Kidney (tissue), 14 donors: ENCODE measurements around the gene ARHGEF7. TPM values are rescaled to one million over a fixed set of nuclear protein-coding genes. Genes with fewer than 3 reads are reported as not detected.
A peak's percentile ranks its signal among the peaks of the same experiment; 100 is the strongest.

Experiments used
- DNase-seq, 5 donors: peaks; one replicate each; pipeline ENCODE4 v3.0.0-alpha.2; 2013 to 2020
- FAIRE-seq: peaks from 2 replicates; lab custom pipeline; 2012; peaks lifted over from hg19 to GRCh38; lab: Jason Lieb, UNC
- H3K27ac ChIP-seq, 2 donors: one replicate each; pipeline ENCODE4 v1.7.0; 2013; ENCODE audit warnings: low read depth in 2 of 2, low read length in 2 of 2, inconsistent platforms in 1 of 2
- H3K27me3 ChIP-seq: one replicate; pipeline ENCODE4 v1.7.1; 2013; ENCODE audit warnings: low read length, inconsistent platforms; ENCODE audit not compliant: control insufficient read depth, insufficient read depth
- H3K36me3 ChIP-seq, 3 donors: one replicate each; pipeline versions ENCODE4 v1.7.0 to v1.7.1; 2013; ENCODE audit warnings: low read length in 3 of 3, control low read depth in 1 of 3, inconsistent platforms in 1 of 3; ENCODE audit not compliant: insufficient read depth in 3 of 3, control insufficient read depth in 2 of 3
- H3K4me1 ChIP-seq, 3 donors: one replicate each; pipeline versions ENCODE4 v1.7.0 to v1.7.1; 2013; ENCODE audit warnings: low read length in 3 of 3, inconsistent platforms in 1 of 3, low read depth in 1 of 3; ENCODE audit not compliant: control insufficient read depth in 2 of 3, insufficient read depth in 2 of 3
- H3K4me3 ChIP-seq, 3 donors: one replicate each; pipeline versions ENCODE4 v1.7.0 to v1.8.1; 2013; ENCODE audit warnings: low read length in 3 of 3, control low read depth in 1 of 3, inconsistent platforms in 1 of 3
- H3K9ac ChIP-seq, 3 donors: one replicate each; pipeline versions ENCODE4 v1.7.0 to v1.7.1; 2013; ENCODE audit warnings: low read length in 3 of 3, control low read depth in 1 of 3, inconsistent platforms in 1 of 3
- H3K9me3 ChIP-seq, 3 donors: one replicate each; pipeline versions ENCODE4 v1.7.0 to v1.7.1; 2013; ENCODE audit warnings: low read length in 3 of 3, control low read depth in 1 of 3, inconsistent platforms in 1 of 3; ENCODE audit not compliant: control insufficient read depth in 2 of 3, insufficient read depth in 1 of 3
- intact Hi-C: fragments of 100-400 bp; cut with DNase I; formaldehyde crosslinking; loops from one replicate; pipeline ENCODE4 v1.11.1; 2022
- polyA plus RNA-seq: library from polyadenylated mRNA; stranded (reverse); fragments of 350-450 nt; fragmentation: Illumina TruSeq; extraction: RNeasy Lipid Tissue Mini Kit (QIAGEN cat#74804); gene quantifications from one replicate; pipeline ENCODE4 v1.2.3, GENCODE V29; 2014; ENCODE audit warnings: low read depth, low replicate concordance; ENCODE audit not compliant: insufficient read depth
- total RNA-seq: library from RNA; stranded (reverse); fragmentation: NEBNext Ultra II Directional; extraction: Animal tissue kit (Norgen Biotek cat#: 25700); gene quantifications from one replicate; pipeline ENCODE4 v1.2.1, GENCODE V29; 2021
- TF ChIP-seq, protein P1 (sequence below): IDR thresholded peaks from 3 replicates; pipeline ENCODE4 v1.5.1; 2012; ENCODE audit warnings: mild to moderate bottlenecking, moderate library complexity, borderline replicate concordance; ENCODE audit not compliant: insufficient read depth; ENCODE audit errors: extremely low read depth
- donor health status: control.
- donor health status: control.
- donor health status: control.
- donor health status: control.
- donor health status: control.
- donor health status: DM: yes; HTN: yes; CAD: no.
- donor health status: Normal renal cell carcinoma (clear cell type).

The ARHGEF7 gene
- total and polyA plus RNA-seq, 2 donors from 2014 or later, result 17.9 to 56.4 TPM

GRCh38 chr13:111323950-111324651 is 209.0 kb downstream of the ARHGEF7 start:
- FAIRE-seq, result no peak
- no peaks in the 10 kb centered on the region for H3K36me3 ChIP-seq
- no peaks in the 10 kb centered on the region for H3K27me3 ChIP-seq
- H3K4me1 ChIP-seq, result no peaks in the 10 kb centered on the region
- no peak overlapping the region for H3K27ac ChIP-seq
- TF ChIP-seq, protein P1, sequence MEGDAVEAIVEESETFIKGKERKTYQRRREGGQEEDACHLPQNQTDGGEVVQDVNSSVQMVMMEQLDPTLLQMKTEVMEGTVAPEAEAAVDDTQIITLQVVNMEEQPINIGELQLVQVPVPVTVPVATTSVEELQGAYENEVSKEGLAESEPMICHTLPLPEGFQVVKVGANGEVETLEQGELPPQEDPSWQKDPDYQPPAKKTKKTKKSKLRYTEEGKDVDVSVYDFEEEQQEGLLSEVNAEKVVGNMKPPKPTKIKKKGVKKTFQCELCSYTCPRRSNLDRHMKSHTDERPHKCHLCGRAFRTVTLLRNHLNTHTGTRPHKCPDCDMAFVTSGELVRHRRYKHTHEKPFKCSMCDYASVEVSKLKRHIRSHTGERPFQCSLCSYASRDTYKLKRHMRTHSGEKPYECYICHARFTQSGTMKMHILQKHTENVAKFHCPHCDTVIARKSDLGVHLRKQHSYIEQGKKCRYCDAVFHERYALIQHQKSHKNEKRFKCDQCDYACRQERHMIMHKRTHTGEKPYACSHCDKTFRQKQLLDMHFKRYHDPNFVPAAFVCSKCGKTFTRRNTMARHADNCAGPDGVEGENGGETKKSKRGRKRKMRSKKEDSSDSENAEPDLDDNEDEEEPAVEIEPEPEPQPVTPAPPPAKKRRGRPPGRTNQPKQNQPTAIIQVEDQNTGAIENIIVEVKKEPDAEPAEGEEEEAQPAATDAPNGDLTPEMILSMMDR, result no peak
- no peaks in the 10 kb centered on the region for H3K9me3 ChIP-seq
- intact Hi-C loops, result no loop called here
- H3K9ac ChIP-seq, result no peak overlapping the region
- no peak overlapping the region for H3K4me3 ChIP-seq
- peak in 1 of 5 donors; percentile 58 for DNase-seq

- Histone ChIP-seq H3K27ac (no peak overlapping the region), H3K4me1 (no peaks in the 10 kb centered on the region), H3K36me3 (no peaks in the 10 kb centered on the region), H3K4me3 (no peak overlapping the region), H3K27me3 (no peaks in the 10 kb centered on the region), H3K9me3 (no peaks in the 10 kb centered on the region), H3K9ac (no peak overlapping the region)
- TF ChIP-seq, protein P1, result no peak
- DNase-seq (peak in 1 of 5 donors; percentile 32), FAIRE-seq (no peak)
- intact Hi-C loops, result no loop called here
Measured at GRCh38 chr13:111324736-111325135, 209.6 kb downstream of the ARHGEF7 start.

GRCh38 chr13:111325146-111325890 is 210.2 kb downstream of the ARHGEF7 start:
- FAIRE-seq (no peak), DNase-seq (peak in 1 of 5 donors; percentile 64)
- Histone ChIP-seq H3K9me3 (no peaks in the 10 kb centered on the region), H3K4me1 (no peaks in the 10 kb centered on the region), H3K27me3 (no peaks in the 10 kb centered on the region), H3K36me3 (no peaks in the 10 kb centered on the region), H3K27ac (no peak overlapping the region), H3K9ac (no peak overlapping the region), H3K4me3 (no peak overlapping the region)
- intact Hi-C loops, result no loop called here
- TF ChIP-seq, protein P1, result no peak
